ENCODE measurements around the gene MR1.
A peak's percentile ranks its signal among the peaks of the same experiment; 100 is the strongest.

MR1 gene

GRCh38 chr1:181091309-181092040, 57.7 kb downstream of the MR1 start:
- DNase-seq (ENCODE audit: low spot score): no peak

GRCh38 chr1:181092056-181092455, 58.3 kb downstream of the MR1 start:
- no peak for DNase-seq (ENCODE audit: low spot score)

GRCh38 chr1:181092883-181093458, 59.2 kb downstream of the MR1 start:
- no peak for DNase-seq (ENCODE audit: low spot score)

GRCh38 chr1:181094416-181095212, 60.8 kb downstream of the MR1 start:
- no peak for DNase-seq (ENCODE audit: low spot score)

GRCh38 chr1:181095260-181095659, 61.5 kb downstream of the MR1 start:
- no peak for DNase-seq (ENCODE audit: low spot score)

- DNase-seq (ENCODE audit: low spot score): no peak
Measured at GRCh38 chr1:181095763-181096184, 62.0 kb downstream of the MR1 start.

- DNase-seq (ENCODE audit: low spot score): no peak
Measured at GRCh38 chr1:181097242-181097641, 63.5 kb downstream of the MR1 start.

GRCh38 chr1:181099152-181100014, 65.6 kb downstream of the MR1 start:
- peak; percentile 31 for DNase-seq (ENCODE audit: low spot score)

GRCh38 chr1:181100015-181100905, 66.5 kb downstream of the MR1 start:
- DNase-seq (ENCODE audit: low spot score): peak; percentile 30

- no peak for DNase-seq (ENCODE audit: low spot score)
Measured at GRCh38 chr1:181100934-181101333, 67.2 kb downstream of the MR1 start.

- DNase-seq (ENCODE audit: low spot score): no peak
Measured at GRCh38 chr1:181101581-181102226, 67.9 kb downstream of the MR1 start.

- DNase-seq (ENCODE audit: low spot score): no peak
Measured at GRCh38 chr1:181102841-181103240, 69.1 kb downstream of the MR1 start.

GRCh38 chr1:181103399-181103798, 69.6 kb downstream of the MR1 start:
- no peak for DNase-seq (ENCODE audit: low spot score)

GRCh38 chr1:181104042-181104789, 70.4 kb downstream of the MR1 start:
- no peak for DNase-seq (ENCODE audit: low spot score)

- peak; percentile 50 for DNase-seq (ENCODE audit: low spot score)
Measured at GRCh38 chr1:181104790-181105133, 71.0 kb downstream of the MR1 start.

GRCh38 chr1:181105134-181106021, 71.6 kb downstream of the MR1 start:
- DNase-seq (ENCODE audit: low spot score): peak; percentile 94

GRCh38 chr1:181106022-181106312, 72.2 kb downstream of the MR1 start:
- DNase-seq (ENCODE audit: low spot score): no peak

GRCh38 chr1:181106479-181106878, 72.7 kb downstream of the MR1 start:
- DNase-seq (ENCODE audit: low spot score): no peak

GRCh38 chr1:181107711-181108110, 73.9 kb downstream of the MR1 start:
- no peak for DNase-seq (ENCODE audit: low spot score)
